Fibroblast of lung (primary cell): ENCODE data around the gene QSOX2.

Experiments
- EZH2 ChIP-seq: IDR thresholded peaks from 2 replicates; pipeline ENCODE4 v1.5.1; 2012; ENCODE audit warnings: low read length, control low read depth, mild to moderate bottlenecking; ENCODE audit errors: missing control alignments
- TF ChIP-seq, protein P1 (sequence below), 2 donors: IDR thresholded peaks in 1 of 2; conservative IDR thresholded peaks in 1 of 2; 1 replicate in 1 of 2; 2 replicates in 1 of 2; pipeline ENCODE4 v1.5.1; 2011 to 2012; ENCODE audit warnings: low read length in 2 of 2, control low read depth in 1 of 2, inconsistent platforms in 1 of 2, low read depth in 1 of 2, mild to moderate bottlenecking in 1 of 2

DNA sequence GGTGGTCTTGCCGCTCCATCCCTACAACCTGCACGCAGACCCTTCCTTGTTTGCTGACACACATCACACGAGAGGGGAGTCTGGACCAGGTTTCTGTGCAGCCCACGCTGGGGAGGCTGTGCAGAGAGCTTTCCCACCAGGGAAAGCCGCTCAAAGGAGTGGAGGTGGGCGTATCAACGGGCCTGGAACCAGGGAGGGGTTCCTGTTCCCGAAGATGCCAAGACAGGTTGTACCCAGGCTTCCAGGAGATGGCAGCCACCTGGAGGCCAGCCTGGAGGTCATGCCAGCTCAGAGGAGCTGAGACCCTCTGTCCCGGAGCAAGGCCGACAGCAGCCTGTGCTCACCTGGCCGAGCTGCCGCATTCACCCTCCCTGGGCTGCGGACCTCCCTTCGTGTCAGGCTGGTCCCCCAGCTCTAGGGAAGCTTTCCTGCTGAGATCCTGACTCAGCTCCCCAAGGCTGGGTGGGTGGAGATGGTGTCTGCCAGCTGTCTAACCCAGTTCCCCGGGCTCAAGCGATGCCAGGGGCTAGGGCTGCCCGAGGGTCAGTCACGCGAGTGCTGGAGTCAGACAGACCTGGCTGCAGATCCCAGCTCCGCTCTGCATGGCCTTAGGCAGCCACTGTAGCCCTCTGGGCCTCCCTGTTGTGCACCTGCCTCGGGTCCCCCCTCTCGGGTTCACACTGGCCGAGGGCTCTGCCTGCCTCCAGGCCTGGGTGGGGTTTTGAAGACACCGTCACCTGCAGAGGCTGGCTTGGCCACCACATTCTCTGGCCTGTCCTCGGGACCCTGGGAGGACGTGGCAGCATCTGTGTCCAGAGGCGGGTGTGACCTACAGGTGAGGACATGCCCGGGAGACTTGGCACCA lies 28.5 kb upstream of the QSOX2 start:
- TF ChIP-seq, protein P1, sequence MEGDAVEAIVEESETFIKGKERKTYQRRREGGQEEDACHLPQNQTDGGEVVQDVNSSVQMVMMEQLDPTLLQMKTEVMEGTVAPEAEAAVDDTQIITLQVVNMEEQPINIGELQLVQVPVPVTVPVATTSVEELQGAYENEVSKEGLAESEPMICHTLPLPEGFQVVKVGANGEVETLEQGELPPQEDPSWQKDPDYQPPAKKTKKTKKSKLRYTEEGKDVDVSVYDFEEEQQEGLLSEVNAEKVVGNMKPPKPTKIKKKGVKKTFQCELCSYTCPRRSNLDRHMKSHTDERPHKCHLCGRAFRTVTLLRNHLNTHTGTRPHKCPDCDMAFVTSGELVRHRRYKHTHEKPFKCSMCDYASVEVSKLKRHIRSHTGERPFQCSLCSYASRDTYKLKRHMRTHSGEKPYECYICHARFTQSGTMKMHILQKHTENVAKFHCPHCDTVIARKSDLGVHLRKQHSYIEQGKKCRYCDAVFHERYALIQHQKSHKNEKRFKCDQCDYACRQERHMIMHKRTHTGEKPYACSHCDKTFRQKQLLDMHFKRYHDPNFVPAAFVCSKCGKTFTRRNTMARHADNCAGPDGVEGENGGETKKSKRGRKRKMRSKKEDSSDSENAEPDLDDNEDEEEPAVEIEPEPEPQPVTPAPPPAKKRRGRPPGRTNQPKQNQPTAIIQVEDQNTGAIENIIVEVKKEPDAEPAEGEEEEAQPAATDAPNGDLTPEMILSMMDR (conservative IDR thresholded peaks at IDR 0.05 in 1 of 2, IDR thresholded peaks at IDR 0.05 in 1 of 2; ENCODE audit: low read depth in 1 of 2, low read length in 2 of 2): no peak
- no peak for TF ChIP-seq EZH2
